HG03439 (cell line): ENCODE results near the gene EPN2.
A peak's percentile ranks its signal among the peaks of the same experiment; 100 is the strongest.

Experiments
- ATAC-seq: cut with Tn5 transposase; IDR thresholded peaks from one replicate; pipeline ENCODE4 v1.9.1; 2021; ENCODE audit warnings: mild to moderate bottlenecking, moderate library complexity; ENCODE audit not compliant: unreplicated experiment

The EPN2 gene

GRCh38 chr17:19363114-19363438 is 125.9 kb downstream of the EPN2 start:
- ATAC-seq = no peak

- ATAC-seq = no peak
Observed at GRCh38 chr17:19363460-19364035, 126.4 kb downstream of the EPN2 start.

DNA sequence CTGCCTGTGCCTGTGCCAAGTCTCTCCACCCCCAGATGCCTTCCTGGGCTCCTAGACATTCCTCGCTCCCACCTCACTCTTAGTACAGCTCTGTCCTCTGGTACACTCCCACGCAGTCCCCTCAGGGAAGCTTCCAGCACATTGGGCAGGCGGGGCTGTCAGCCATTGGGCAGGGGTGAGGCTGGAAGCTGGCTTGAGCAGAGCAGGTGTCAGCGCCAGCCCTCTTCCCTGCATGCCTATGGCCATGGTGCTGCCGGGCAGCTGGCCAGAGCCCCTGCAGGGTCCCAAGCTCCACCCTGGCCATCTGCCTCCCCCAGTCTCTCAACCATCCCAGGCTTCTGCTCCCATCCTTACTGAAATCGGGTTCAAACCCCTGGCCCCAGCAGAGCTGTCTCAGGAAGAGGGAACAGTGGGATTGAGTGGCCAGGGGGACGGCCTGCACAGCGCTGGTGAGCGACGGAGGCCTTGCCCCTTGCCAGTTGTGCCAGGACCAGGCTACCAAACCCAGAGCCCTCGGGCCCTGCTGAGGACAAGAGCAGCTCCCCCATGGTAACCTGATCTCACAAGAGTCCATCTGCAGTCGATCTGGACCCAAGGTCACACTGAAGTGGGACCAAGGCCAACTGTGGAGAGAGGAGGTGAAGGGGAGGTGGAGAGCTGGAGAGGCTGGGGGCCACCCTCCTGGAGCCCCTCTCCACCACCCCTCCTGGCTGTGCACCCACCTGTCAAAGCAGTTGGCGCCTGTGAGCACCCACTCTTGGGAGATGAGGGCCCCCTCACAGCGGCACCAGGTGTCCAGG is 127.7 kb downstream of the EPN2 start:
- ATAC-seq = no peak

- ATAC-seq = no peak
Observed at GRCh38 chr17:19365499-19365817, 128.3 kb downstream of the EPN2 start.

DNA sequence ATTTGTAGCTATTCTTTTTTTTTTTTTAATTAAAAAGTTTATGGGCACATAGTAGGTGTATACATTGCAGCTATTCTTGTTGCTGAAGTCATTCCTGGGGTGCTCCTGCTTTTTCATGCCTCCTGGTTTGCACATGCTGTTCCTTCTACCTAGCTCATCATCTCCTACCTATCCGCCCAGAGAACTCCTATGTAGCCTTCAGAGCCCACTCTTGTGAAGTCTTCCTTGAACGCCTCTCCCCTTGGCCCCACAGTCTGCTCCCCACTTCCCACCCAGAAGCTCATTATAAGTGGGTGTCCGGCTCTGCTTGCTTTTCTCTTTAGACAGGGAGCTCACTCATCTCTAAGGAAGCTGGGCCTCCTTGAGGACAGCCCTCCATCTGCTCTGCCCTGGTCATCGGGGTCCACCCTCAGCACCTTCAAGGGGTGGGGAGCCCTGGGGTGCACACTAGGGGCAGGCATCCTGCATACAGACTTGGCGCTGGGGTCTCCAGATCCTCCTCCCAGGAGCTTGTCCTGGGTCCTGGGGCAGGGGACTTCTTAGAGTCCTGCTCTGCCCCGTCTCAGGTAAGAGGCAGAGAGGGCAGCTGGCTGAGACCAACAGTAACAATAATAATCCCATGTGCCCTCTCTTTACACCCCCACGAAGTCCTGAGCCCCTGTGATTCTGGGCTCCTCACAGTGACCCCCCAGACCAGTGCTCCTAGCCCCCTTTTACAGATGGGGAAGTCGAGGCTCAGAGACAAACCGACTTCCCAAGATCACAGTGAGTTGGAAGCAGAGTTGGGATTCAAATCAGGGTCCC is 128.9 kb downstream of the EPN2 start:
- no peak for ATAC-seq

DNA sequence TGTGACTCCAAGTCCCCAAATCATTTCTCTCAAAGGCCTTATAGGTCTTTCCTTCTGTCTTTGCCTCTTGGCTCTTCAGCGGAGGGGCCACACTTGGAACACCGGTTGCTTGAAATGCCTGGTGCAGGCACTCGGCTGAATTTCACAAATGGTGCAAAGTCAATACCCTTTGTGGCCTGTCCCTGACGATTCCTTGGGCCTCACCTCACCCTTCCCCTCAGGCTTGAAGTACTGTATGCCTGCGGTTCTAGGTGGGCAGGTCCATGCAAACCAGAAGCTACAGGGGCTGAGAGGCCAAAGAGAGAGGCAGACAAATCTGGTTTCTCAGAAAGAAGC is 129.4 kb downstream of the EPN2 start:
- no peak for ATAC-seq

- ATAC-seq = no peak
Observed at GRCh38 chr17:19368229-19368628, 131.1 kb downstream of the EPN2 start.

GRCh38 chr17:19369107-19369778 is 132.1 kb downstream of the EPN2 start:
- no peak for ATAC-seq

- ATAC-seq = no peak
Observed at GRCh38 chr17:19369846-19370492, 132.8 kb downstream of the EPN2 start.

DNA sequence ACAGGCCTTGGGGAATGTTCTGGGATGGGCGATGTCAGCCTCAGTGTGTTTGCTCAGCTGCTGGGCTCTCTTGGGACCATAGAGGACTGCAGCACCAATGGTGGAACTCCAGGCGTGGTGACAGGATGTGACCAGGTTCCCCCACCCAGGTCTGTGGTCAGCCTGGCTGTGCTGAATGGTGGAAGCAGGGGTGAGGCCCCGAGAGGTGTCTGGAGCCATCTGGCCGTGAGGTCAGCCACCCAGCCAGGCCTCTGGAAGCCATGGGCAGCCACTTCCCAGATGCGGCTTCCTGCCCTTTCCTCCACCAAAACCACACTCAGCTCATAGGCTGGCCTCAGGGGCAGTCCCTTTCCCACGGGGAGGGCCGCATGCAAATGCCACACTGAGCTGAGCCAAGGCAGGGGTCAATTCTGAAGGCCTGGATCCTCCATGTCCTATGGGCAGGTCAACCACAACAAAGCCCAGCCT is 133.4 kb downstream of the EPN2 start:
- ATAC-seq = no peak

DNA sequence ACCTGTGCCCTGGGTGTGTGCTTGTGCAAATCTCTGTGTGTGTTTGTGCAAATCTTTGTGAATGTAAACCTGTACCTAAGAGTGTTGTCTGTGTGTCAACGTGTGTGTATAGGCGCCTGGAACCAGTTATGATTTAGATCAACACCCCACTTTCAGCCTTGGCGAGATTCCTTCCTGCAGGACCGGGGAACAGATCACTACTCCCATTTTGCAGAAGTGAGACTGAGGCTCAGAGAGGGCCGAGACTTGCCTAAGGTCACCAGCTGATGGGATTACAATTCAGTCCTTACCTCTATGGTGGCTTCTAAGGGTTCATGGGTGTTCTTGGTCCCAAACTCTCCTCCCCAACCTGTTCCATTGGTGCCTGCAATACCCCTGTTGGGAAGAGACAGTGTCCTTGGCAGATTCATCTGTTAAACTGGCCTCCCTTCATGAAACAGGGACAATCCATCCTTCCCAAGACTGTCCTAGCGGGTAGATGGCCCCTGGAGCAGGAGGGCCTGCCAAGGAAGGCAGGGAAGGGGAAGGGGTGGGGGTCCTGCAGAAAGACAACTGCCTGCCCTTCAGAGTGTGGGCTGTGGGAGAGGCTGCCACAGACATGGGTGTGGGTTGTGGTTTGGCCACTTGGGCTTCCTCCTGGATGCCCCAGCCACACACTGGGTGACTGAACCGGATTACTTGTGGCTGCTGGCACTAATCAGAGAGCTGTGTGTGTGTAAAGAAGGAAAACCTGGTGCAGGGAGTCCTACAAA is 134.3 kb downstream of the EPN2 start:
- no peak for ATAC-seq

DNA sequence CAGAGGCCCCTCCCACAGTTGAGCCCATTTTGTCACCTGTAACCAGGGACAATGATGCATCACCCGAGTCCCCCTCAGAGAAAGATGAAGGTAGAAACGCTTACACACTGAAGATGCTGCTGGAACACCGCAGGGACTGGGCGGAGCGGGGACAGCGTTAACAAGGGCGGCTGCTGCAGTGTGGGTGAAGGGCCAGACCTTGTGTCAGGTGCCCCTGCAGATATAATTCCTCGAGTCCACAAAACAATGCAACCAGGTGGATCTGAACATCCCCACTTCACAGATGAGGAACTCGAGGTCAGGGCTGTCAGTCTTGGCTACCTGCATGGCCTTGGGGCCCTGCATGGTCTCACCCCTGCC is 134.8 kb downstream of the EPN2 start:
- ATAC-seq = no peak

GRCh38 chr17:19372439-19372838 is 135.3 kb downstream of the EPN2 start:
- no peak for ATAC-seq

GRCh38 chr17:19372866-19373504 is 135.8 kb downstream of the EPN2 start:
- ATAC-seq = no peak

GRCh38 chr17:19374136-19374535 is 137.0 kb downstream of the EPN2 start:
- ATAC-seq = no peak

DNA sequence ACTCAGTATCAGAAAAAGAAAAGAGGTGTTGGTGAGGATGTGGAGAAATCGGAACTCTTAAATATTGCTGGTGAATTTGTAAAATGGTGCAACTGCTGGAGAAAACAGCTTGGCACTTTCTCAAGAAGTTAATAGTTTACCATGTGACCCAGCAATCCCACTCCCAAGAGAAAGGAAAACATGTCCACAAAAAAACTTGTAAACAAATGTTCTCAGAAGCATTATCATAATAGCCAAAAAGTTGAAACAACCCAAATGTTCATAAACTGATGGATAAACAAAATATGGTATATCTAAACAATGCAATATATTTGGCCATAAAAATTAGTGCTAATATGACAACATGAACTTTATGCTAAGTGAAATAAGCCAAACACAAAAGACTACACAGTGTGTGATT is 138.6 kb downstream of the EPN2 start:
- no peak for ATAC-seq

DNA sequence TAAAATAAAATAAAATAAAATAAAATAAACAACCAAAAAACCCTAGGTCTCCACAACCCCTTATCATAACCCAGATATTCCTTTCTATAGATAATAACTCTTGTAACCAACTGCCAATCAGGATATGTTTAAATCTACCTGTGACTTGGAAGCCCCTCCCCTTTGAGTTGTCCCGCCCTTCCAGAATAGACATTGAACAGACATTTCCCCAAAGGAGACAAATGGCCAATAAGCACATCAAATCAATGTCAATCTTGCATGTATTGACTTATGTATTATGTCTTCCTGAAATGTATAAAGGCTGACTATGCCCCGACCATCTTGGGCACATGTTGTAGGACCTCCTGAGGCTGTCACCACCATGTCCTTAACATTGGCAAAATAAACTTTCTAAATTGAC is 139.6 kb downstream of the EPN2 start:
- no peak for ATAC-seq

- ATAC-seq = peak; percentile 92
Observed at GRCh38 chr17:19377602-19378415, 140.6 kb downstream of the EPN2 start.
